OCI-LY1 (cell line): Measurements from ENCODE around the gene LHX8.

ENCODE experiments used
- H2AFZ ChIP-seq: fragments of 200-600 bp; sonication (generic), shearing (Covaris generic); 2 replicates; pipeline ENCODE4 v1.6.0; 2014; ENCODE audit warnings: antibody characterized with exemption, mild to moderate bottlenecking, low read length
- H3F3A ChIP-seq: fragments of 200-600 bp; sonication (generic), shearing (Covaris generic); 2 replicates; pipeline ENCODE4 v1.6.0; 2014; ENCODE audit warnings: mild to moderate bottlenecking, antibody characterized with exemption, low read length, moderate library complexity; ENCODE audit not compliant: insufficient read depth
- H3K27ac ChIP-seq: fragments of 200-600 bp; sonication (generic); 2 replicates; pipeline ENCODE4 v1.5.1; 2014; ENCODE audit warnings: low read length, mixed run types, mild to moderate bottlenecking, low read depth; ENCODE audit not compliant: poor library complexity, severe bottlenecking
- H3K27me3 ChIP-seq: fragments of 200-600 bp; sonication (generic); 2 replicates; pipeline ENCODE4 v1.6.0; 2014; ENCODE audit warnings: antibody characterized with exemption, mild to moderate bottlenecking, low read length, moderate library complexity; ENCODE audit not compliant: insufficient read depth
- H3K36me3 ChIP-seq: fragments of 200-600 bp; sonication (generic); 2 replicates; pipeline ENCODE4 v1.6.1; 2014; ENCODE audit warnings: mild to moderate bottlenecking, antibody characterized with exemption, low read length, moderate library complexity, mixed read lengths; ENCODE audit not compliant: insufficient read depth
- H3K4me1 ChIP-seq: fragments of 200-600 bp; sonication (generic); 2 replicates; pipeline ENCODE4 v1.5.1; 2014; ENCODE audit warnings: mild to moderate bottlenecking, low read length, moderate library complexity; ENCODE audit not compliant: insufficient read depth, severe bottlenecking
- H3K4me2 ChIP-seq: fragments of 200-600 bp; sonication (generic), shearing (Covaris generic); 2 replicates; pipeline ENCODE4 v1.6.1; 2014; ENCODE audit warnings: low read length
- H3K4me3 ChIP-seq: fragments of 200-600 bp; sonication (generic); 2 replicates; pipeline ENCODE4 v1.5.1; 2014; ENCODE audit warnings: low read length, low read depth, mild to moderate bottlenecking, mixed read lengths; ENCODE audit not compliant: poor library complexity, severe bottlenecking
- H3K79me2 ChIP-seq: fragments of 200-600 bp; shearing (Covaris generic); 2 replicates; pipeline ENCODE4 v1.6.1; 2016; ENCODE audit warnings: mixed run types, low read length, mixed read lengths; ENCODE audit not compliant: insufficient read depth
- H3K9ac ChIP-seq: fragments of 200-600 bp; sonication (generic), shearing (Covaris generic); 2 replicates; pipeline ENCODE4 v1.6.1; 2014; ENCODE audit warnings: mild to moderate bottlenecking, low read length, mixed read lengths
- H3K9me2 ChIP-seq: fragments of 200-600 bp; sonication (generic), shearing (Covaris generic); 2 replicates; pipeline ENCODE4 v1.6.1; 2014; ENCODE audit warnings: low read depth, mild to moderate bottlenecking, low read length, mixed read lengths
- H3K9me3 ChIP-seq: fragments of 200-600 bp; shearing (Covaris generic); 2 replicates; pipeline ENCODE4 v1.6.1; 2014; ENCODE audit warnings: low read length, mixed read lengths
- H4K20me1 ChIP-seq: fragments of 200-600 bp; sonication (generic), shearing (Covaris generic); 2 replicates; pipeline ENCODE4 v1.6.0; 2016; ENCODE audit warnings: mild to moderate bottlenecking, low read length; ENCODE audit not compliant: insufficient read depth
- EZH2 ChIP-seq: fragments of 200-600 bp; sonication (generic), shearing (Covaris generic); IDR thresholded peaks from 2 replicates; pipeline ENCODE4 v1.8.0; 2017; ENCODE audit warnings: borderline replicate concordance, mixed run types, mild to moderate bottlenecking, antibody characterized with exemption, low read length, moderate library complexity, mixed read lengths
- TF ChIP-seq, protein P1 (sequence below): fragments of 200-600 bp; sonication (generic), shearing (Covaris generic); IDR thresholded peaks from 2 replicates; pipeline ENCODE4 v1.5.1; 2017; ENCODE audit warnings: mild to moderate bottlenecking, antibody characterized with exemption, low read length, moderate library complexity, mixed read lengths

The LHX8 gene

GRCh38 chr1:75132812-75133619, 1.2 kb upstream of the LHX8 start:
- Histone ChIP-seq H3K36me3 (no peaks in the 10 kb centered on the region), H3K4me2 (no peak overlapping the region), H3K4me3 (no peak overlapping the region), H3F3A (no peaks in the 10 kb centered on the region), H3K9ac (no peak overlapping the region), H3K4me1 (no peaks in the 10 kb centered on the region), H3K79me2 (no peaks in the 10 kb centered on the region), H2AFZ (no peak overlapping the region), H3K27me3 (no peaks in the 10 kb centered on the region), H3K9me2 (no peaks in the 10 kb centered on the region), H4K20me1 (no peaks in the 10 kb centered on the region), H3K9me3 (no peaks in the 10 kb centered on the region), H3K27ac (no peak overlapping the region)
- TF ChIP-seq, protein P1, sequence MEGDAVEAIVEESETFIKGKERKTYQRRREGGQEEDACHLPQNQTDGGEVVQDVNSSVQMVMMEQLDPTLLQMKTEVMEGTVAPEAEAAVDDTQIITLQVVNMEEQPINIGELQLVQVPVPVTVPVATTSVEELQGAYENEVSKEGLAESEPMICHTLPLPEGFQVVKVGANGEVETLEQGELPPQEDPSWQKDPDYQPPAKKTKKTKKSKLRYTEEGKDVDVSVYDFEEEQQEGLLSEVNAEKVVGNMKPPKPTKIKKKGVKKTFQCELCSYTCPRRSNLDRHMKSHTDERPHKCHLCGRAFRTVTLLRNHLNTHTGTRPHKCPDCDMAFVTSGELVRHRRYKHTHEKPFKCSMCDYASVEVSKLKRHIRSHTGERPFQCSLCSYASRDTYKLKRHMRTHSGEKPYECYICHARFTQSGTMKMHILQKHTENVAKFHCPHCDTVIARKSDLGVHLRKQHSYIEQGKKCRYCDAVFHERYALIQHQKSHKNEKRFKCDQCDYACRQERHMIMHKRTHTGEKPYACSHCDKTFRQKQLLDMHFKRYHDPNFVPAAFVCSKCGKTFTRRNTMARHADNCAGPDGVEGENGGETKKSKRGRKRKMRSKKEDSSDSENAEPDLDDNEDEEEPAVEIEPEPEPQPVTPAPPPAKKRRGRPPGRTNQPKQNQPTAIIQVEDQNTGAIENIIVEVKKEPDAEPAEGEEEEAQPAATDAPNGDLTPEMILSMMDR = no peak
- no peak for TF ChIP-seq EZH2

GRCh38 chr1:75134647-75135572, 722 bp downstream of the LHX8 start:
- Histone ChIP-seq H3K79me2 (no peaks in the 10 kb centered on the region), H3K9me2 (no peaks in the 10 kb centered on the region), H3K4me3 (no peak overlapping the region), H3K27ac (no peak overlapping the region), H2AFZ (no peak overlapping the region), H3K9me3 (no peaks in the 10 kb centered on the region), H3K36me3 (no peaks in the 10 kb centered on the region), H3K4me2 (no peak overlapping the region; the same call in 1 of the 2 replicates), H3F3A (no peaks in the 10 kb centered on the region), H3K27me3 (no peaks in the 10 kb centered on the region), H4K20me1 (no peaks in the 10 kb centered on the region), H3K4me1 (no peaks in the 10 kb centered on the region), H3K9ac (no peak overlapping the region)
- no peak for TF ChIP-seq EZH2
- TF ChIP-seq, protein P1 = no peak

GRCh38 chr1:75135573-75136194, 1.5 kb downstream of the LHX8 start:
- Histone ChIP-seq H3K9me3 (no peaks in the 10 kb centered on the region), H4K20me1 (no peaks in the 10 kb centered on the region), H3K4me2 (no peak overlapping the region), H3K9me2 (no peaks in the 10 kb centered on the region), H3K4me1 (no peaks in the 10 kb centered on the region), H3K4me3 (no peak overlapping the region), H3K27ac (no peak overlapping the region), H2AFZ (no peak overlapping the region), H3K27me3 (no peaks in the 10 kb centered on the region), H3F3A (no peaks in the 10 kb centered on the region), H3K9ac (no peak overlapping the region), H3K36me3 (no peaks in the 10 kb centered on the region), H3K79me2 (no peaks in the 10 kb centered on the region)
- TF ChIP-seq, protein P1 = no peak
